Measurements from ENCODE around the gene WNK3. TPM values are rescaled to one million over a fixed set of nuclear protein-coding genes. Genes with fewer than 3 reads are reported as not detected.

The WNK3 gene
- total RNA-seq, 1 donor from 2014 or later = 0.62 TPM

GRCh38 chrX:54281676-54282075 lies 76.2 kb downstream of the WNK3 start:
- Histone ChIP-seq H3K27ac (no peak overlapping the region), H3K9me3 (no peaks in the 10 kb centered on the region), H3K4me3 (no peak overlapping the region), H3K4me1 (no peaks in the 10 kb centered on the region), H3K36me3 (no peaks in the 10 kb centered on the region), H3K27me3 (ENCODE audit: low read depth) (no peaks in the 10 kb centered on the region)
- ATAC-seq (no peak), DNase-seq (no peak)
- intact Hi-C loops (cut with DNase I) = no loop called here
- no peak for TF ChIP-seq CTCF (IDR thresholded peaks at IDR 0.05)

- H3K36me3 ChIP-seq = no peaks in the 10 kb centered on the region
- DNase-seq (no peak), ATAC-seq (no peak)
- H3K4me1 ChIP-seq = no peaks in the 10 kb centered on the region
- intact Hi-C loops (cut with DNase I) = no loop called here
- no peaks in the 10 kb centered on the region for H3K27me3 ChIP-seq (ENCODE audit: low read depth)
- no peaks in the 10 kb centered on the region for H3K9me3 ChIP-seq
- H3K27ac ChIP-seq = no peak overlapping the region
- no peak overlapping the region for H3K4me3 ChIP-seq
- no peak for TF ChIP-seq CTCF (IDR thresholded peaks at IDR 0.05)
Observed at GRCh38 chrX:54280466-54280865, 77.4 kb downstream of the WNK3 start.

GRCh38 chrX:54271664-54272063 lies 86.2 kb downstream of the WNK3 start:
- intact Hi-C loops (cut with DNase I) = no loop called here
- Histone ChIP-seq H3K4me3 (no peak overlapping the region), H3K27ac (no peak overlapping the region), H3K4me1 (no peaks in the 10 kb centered on the region), H3K36me3 (no peaks in the 10 kb centered on the region), H3K27me3 (ENCODE audit: low read depth) (no peaks in the 10 kb centered on the region), H3K9me3 (no peaks in the 10 kb centered on the region)
- ATAC-seq (no peak), DNase-seq (no peak)
- TF ChIP-seq CTCF (IDR thresholded peaks at IDR 0.05) = no peak

- Histone ChIP-seq H3K36me3 (no peaks in the 10 kb centered on the region), H3K4me1 (no peaks in the 10 kb centered on the region), H3K4me3 (no peak overlapping the region), H3K27me3 (ENCODE audit: low read depth) (no peaks in the 10 kb centered on the region), H3K27ac (no peak overlapping the region), H3K9me3 (no peaks in the 10 kb centered on the region)
- ATAC-seq (no peak), DNase-seq (no peak)
- TF ChIP-seq CTCF (IDR thresholded peaks at IDR 0.05) = peak; percentile 6
- intact Hi-C loops (cut with DNase I) = no loop called here
Observed at GRCh38 chrX:54248309-54248708, 109.5 kb downstream of the WNK3 start.

- H3K9me3 ChIP-seq = no peaks in the 10 kb centered on the region
- TF ChIP-seq CTCF (IDR thresholded peaks at IDR 0.05) = no peak
- no peak for DNase-seq
- no peaks in the 10 kb centered on the region for H3K36me3 ChIP-seq
- no peaks in the 10 kb centered on the region for H3K4me1 ChIP-seq
- H3K4me3 ChIP-seq = no peak overlapping the region
- ATAC-seq = no peak
- H3K27me3 ChIP-seq (ENCODE audit: low read depth) = no peaks in the 10 kb centered on the region
- no peak overlapping the region for H3K27ac ChIP-seq
- intact Hi-C loops (cut with DNase I) = no loop called here
Observed at GRCh38 chrX:54246866-54247265, 111.0 kb downstream of the WNK3 start.

GRCh38 chrX:54238588-54238987 lies 119.3 kb downstream of the WNK3 start:
- no peak for TF ChIP-seq CTCF (IDR thresholded peaks at IDR 0.05)
- Histone ChIP-seq H3K9me3 (no peaks in the 10 kb centered on the region), H3K27ac (no peak overlapping the region), H3K36me3 (no peaks in the 10 kb centered on the region), H3K4me3 (no peak overlapping the region), H3K27me3 (ENCODE audit: low read depth) (no peaks in the 10 kb centered on the region), H3K4me1 (no peaks in the 10 kb centered on the region)
- DNase-seq (no peak), ATAC-seq (no peak)
- intact Hi-C loops (cut with DNase I) = no loop called here
